H9 (cell line): ENCODE data around the gene ARMC9. TPM values are rescaled to one million over a fixed set of nuclear protein-coding genes. Genes with fewer than 3 reads are reported as not detected.

Experiments
- DNase-seq: peaks from one replicate; pipeline ENCODE4 v3.0.0-alpha.2; 2017
- H2AFZ ChIP-seq: one replicate; pipeline ENCODE4 v1.6.1; 2013; ENCODE audit warnings: mild to moderate bottlenecking, low read length, control low read depth, moderate library complexity
- H2AK5ac ChIP-seq: 2 replicates; pipeline ENCODE4 v1.6.1; 2013; ENCODE audit warnings: low read length, control low read depth, mixed read lengths; ENCODE audit not compliant: insufficient read length
- H2BK120ac ChIP-seq: one replicate; pipeline ENCODE4 v1.6.1; 2013; ENCODE audit warnings: low read depth, mild to moderate bottlenecking, low read length, control low read depth, inconsistent platforms; ENCODE audit not compliant: poor library complexity, severe bottlenecking
- H2BK12ac ChIP-seq: 2 replicates; pipeline ENCODE4 v1.6.1; 2013; ENCODE audit warnings: low read length, control low read depth, mixed read lengths, low read depth; ENCODE audit not compliant: insufficient read length
- H2BK15ac ChIP-seq: 2 replicates; pipeline ENCODE4 v1.6.1; 2013; ENCODE audit warnings: low read depth, low read length, control low read depth
- H2BK20ac ChIP-seq: one replicate; pipeline ENCODE4 v1.6.1; 2013; ENCODE audit warnings: low read depth, mild to moderate bottlenecking, low read length, control low read depth, inconsistent platforms; ENCODE audit not compliant: poor library complexity, severe bottlenecking
- H2BK5ac ChIP-seq: 2 replicates; pipeline ENCODE4 v1.6.1; 2013; ENCODE audit warnings: low read length, control low read depth, mixed read lengths; ENCODE audit not compliant: insufficient read length
- H3K14ac ChIP-seq: 2 replicates; pipeline ENCODE4 v1.6.1; 2013; ENCODE audit warnings: low read length, control low read depth; ENCODE audit not compliant: insufficient read depth
- H3K18ac ChIP-seq: 2 replicates; pipeline ENCODE4 v1.6.1; 2013; ENCODE audit warnings: low read depth, mild to moderate bottlenecking, mixed read lengths, low read length, control low read depth; ENCODE audit not compliant: insufficient read length
- H3K23ac ChIP-seq: 2 replicates; pipeline ENCODE4 v1.6.1; 2013; ENCODE audit warnings: low read length, control low read depth, mixed read lengths, low read depth; ENCODE audit not compliant: insufficient read length
- H3K23me2 ChIP-seq: 2 replicates; pipeline ENCODE4 v1.6.1; 2013; ENCODE audit warnings: low read depth, mild to moderate bottlenecking, mixed read lengths, low read length, control low read depth; ENCODE audit not compliant: insufficient read length, poor library complexity, severe bottlenecking
- H3K27ac ChIP-seq: 2 replicates; pipeline ENCODE4 v1.5.1; 2013; ENCODE audit warnings: low read length, control low read depth, mixed read lengths, low read depth; ENCODE audit not compliant: insufficient read length
- H3K27me3 ChIP-seq: 2 replicates; pipeline ENCODE4 v1.6.1; 2013; ENCODE audit warnings: low read length, control low read depth, inconsistent platforms; ENCODE audit not compliant: insufficient read depth
- H3K4ac ChIP-seq: 2 replicates; pipeline ENCODE4 v1.6.1; 2013; ENCODE audit warnings: low read depth, mild to moderate bottlenecking, control low read depth, inconsistent platforms, low read length, moderate library complexity
- H3K4me1 ChIP-seq: 2 replicates; pipeline ENCODE4 v1.6.1; 2013; ENCODE audit warnings: low read length, control low read depth, inconsistent platforms; ENCODE audit not compliant: insufficient read depth
- H3K4me2 ChIP-seq: 2 replicates; pipeline ENCODE4 v1.6.1; 2013; ENCODE audit warnings: low read length, control low read depth, mixed read lengths; ENCODE audit not compliant: insufficient read length, insufficient read depth
- H3K56ac ChIP-seq: 2 replicates; pipeline ENCODE4 v1.6.1; 2013; ENCODE audit warnings: low read depth, mild to moderate bottlenecking, mixed read lengths, low read length, control low read depth; ENCODE audit not compliant: insufficient read length
- H3K79me1 ChIP-seq: 2 replicates; pipeline ENCODE4 v1.6.1; 2013; ENCODE audit warnings: low read depth, mild to moderate bottlenecking, moderate library complexity, low read length, control low read depth, inconsistent platforms; ENCODE audit not compliant: insufficient read depth, poor library complexity, severe bottlenecking
- H3K79me2 ChIP-seq: 2 replicates; pipeline ENCODE4 v1.6.1; 2013; ENCODE audit warnings: low read length, control low read depth, inconsistent platforms; ENCODE audit not compliant: insufficient read depth
- H3K9ac ChIP-seq: 2 replicates; pipeline ENCODE4 v1.6.1; 2013; ENCODE audit warnings: low read length, control low read depth, mixed read lengths; ENCODE audit not compliant: insufficient read length; ENCODE audit errors: extremely low read depth
- H3K9me3 ChIP-seq: one replicate; pipeline ENCODE4 v1.6.1; 2013; ENCODE audit warnings: low read depth, low read length, inconsistent platforms; ENCODE audit not compliant: control insufficient read depth
- H3T11ph ChIP-seq: one replicate; pipeline ENCODE4 v1.6.1; 2013; ENCODE audit warnings: mild to moderate bottlenecking, low read length, control low read depth, inconsistent platforms
- H4K20me1 ChIP-seq: one replicate; pipeline ENCODE4 v1.6.1; 2013; ENCODE audit not compliant: control insufficient read depth, insufficient read length, insufficient read depth
- H4K5ac ChIP-seq: 2 replicates; pipeline ENCODE4 v1.6.1; 2013; ENCODE audit warnings: low read depth, mild to moderate bottlenecking, mixed read lengths, low read length, control low read depth; ENCODE audit not compliant: insufficient read length
- H4K8ac ChIP-seq: replicated peaks from 2 replicates; pipeline ENCODE4 v1.6.1; 2013; ENCODE audit warnings: low read length, control low read depth, mixed read lengths, low read depth; ENCODE audit not compliant: insufficient read length
- H4K91ac ChIP-seq: 2 replicates; pipeline ENCODE4 v1.6.1; 2013; ENCODE audit warnings: low read depth, mild to moderate bottlenecking, moderate library complexity, mixed read lengths, low read length, control low read depth; ENCODE audit not compliant: insufficient read length
- H3K27ac Mint-ChIP-seq, 3 experiments: 2 replicates in 2 of 3; 3 replicates in 1 of 3; pipeline ENCODE4 v1.8.0; 2020 to 2021; ENCODE audit warnings: mixed read lengths in 3 of 3, mild to moderate bottlenecking in 1 of 3, moderate library complexity in 1 of 3
- H3K27me3 Mint-ChIP-seq: 2 replicates; pipeline ENCODE4 v1.8.0; 2021; ENCODE audit warnings: low read depth, mild to moderate bottlenecking, moderate library complexity, mixed read lengths
- H3K36me3 Mint-ChIP-seq, 3 experiments: 2 replicates in 2 of 3; 3 replicates in 1 of 3; pipeline ENCODE4 v1.8.0; 2020 to 2021; ENCODE audit warnings: low read depth in 3 of 3, mixed read lengths in 3 of 3; ENCODE audit not compliant: insufficient read depth in 1 of 3
- H3K4me1 Mint-ChIP-seq, 2 experiments: 2 replicates each; pipeline ENCODE4 v1.8.0; 2020; ENCODE audit warnings: mixed read lengths in 2 of 2
- H3K4me3 Mint-ChIP-seq, 2 experiments: 2 replicates in 1 of 2; 3 replicates in 1 of 2; pipeline ENCODE4 v1.8.0; 2020 to 2021; ENCODE audit warnings: mild to moderate bottlenecking in 2 of 2, mixed read lengths in 2 of 2, moderate library complexity in 1 of 2
- H3K9me3 Mint-ChIP-seq, 2 experiments: 2 replicates in 1 of 2; 3 replicates in 1 of 2; pipeline ENCODE4 v1.8.0; 2020; ENCODE audit warnings: mild to moderate bottlenecking in 2 of 2, mixed read lengths in 2 of 2, moderate library complexity in 1 of 2
- WGBS: extraction: QIAGEN DNeasy Blood & Tissue Kit; methylation state at CpG from one replicate; pipeline ENCODE4 v1.1.7; 2013; ENCODE audit warnings: missing lambda C conversion rate, low lambda C conversion rate, mixed read lengths; ENCODE audit not compliant: insufficient read length; ENCODE audit errors: extremely low coverage; 5-methylcytosine and 5-hydroxymethylcytosine counted together
- total RNA-seq: library from RNA; stranded (reverse); gene quantifications from 2 replicates; pipeline ENCODE4 v1.2.1, GENCODE V29; 2021
- TF ChIP-seq, protein P1 (sequence below): fragments of 200-600 bp; sonication (generic); conservative IDR thresholded peaks from 3 replicates; pipeline ENCODE4 v1.8.0; 2021; ENCODE audit warnings: antibody characterized with exemption, mild to moderate bottlenecking

Gene ARMC9
- total RNA-seq, 1 experiment from 2014 or later, result 37.6 TPM

- Histone ChIP-seq H3K27ac (no peak overlapping the region), H2BK20ac (no peak overlapping the region), H2BK120ac (no peak overlapping the region), H2BK12ac (no peak overlapping the region), H2BK15ac (no peak overlapping the region), H3K56ac (no peak overlapping the region), H3T11ph (no peak overlapping the region), H4K5ac (no peak overlapping the region), H3K18ac (no peak overlapping the region), H4K91ac (no peak overlapping the region), H2AFZ (no peak overlapping the region), H3K79me2 (no peaks in the 10 kb centered on the region), H3K4me1 (no peaks in the 10 kb centered on the region), H3K23me2 (no peaks in the 10 kb centered on the region), H2AK5ac (no peak overlapping the region), H3K14ac (no peak overlapping the region), H3K4me2 (no peak overlapping the region), H2BK5ac (no peak overlapping the region), H3K4ac (no peak overlapping the region), H3K23ac (no peak overlapping the region), H4K8ac (no peak overlapping the region), H3K27me3 (no peaks in the 10 kb centered on the region), H3K79me1 (no peaks in the 10 kb centered on the region), H4K20me1 (no peaks in the 10 kb centered on the region), H3K9ac (no peak overlapping the region), H3K9me3 (no peaks in the 10 kb centered on the region)
- 0 out of 4 replicates have a peak, but pooled peaks cover 0 to 2% of the 10 kb centered on the region in 2 experiments for H3K4me1 Mint-ChIP-seq
- H3K4me3 Mint-ChIP-seq, result no peak overlapping the region
- no peaks in the 10 kb centered on the region for H3K9me3 Mint-ChIP-seq
- no CpG with 5 or more reads among the region's 3 CpGs for WGBS
- no peak overlapping the region; a peak in 1 of 7 replicates for H3K27ac Mint-ChIP-seq
- H3K36me3 Mint-ChIP-seq, result peaks cover 27 to 70% (median 50%) of the 10 kb centered on the region in 3 experiments; a peak in 6 of 7 replicates
- TF ChIP-seq, protein P1, sequence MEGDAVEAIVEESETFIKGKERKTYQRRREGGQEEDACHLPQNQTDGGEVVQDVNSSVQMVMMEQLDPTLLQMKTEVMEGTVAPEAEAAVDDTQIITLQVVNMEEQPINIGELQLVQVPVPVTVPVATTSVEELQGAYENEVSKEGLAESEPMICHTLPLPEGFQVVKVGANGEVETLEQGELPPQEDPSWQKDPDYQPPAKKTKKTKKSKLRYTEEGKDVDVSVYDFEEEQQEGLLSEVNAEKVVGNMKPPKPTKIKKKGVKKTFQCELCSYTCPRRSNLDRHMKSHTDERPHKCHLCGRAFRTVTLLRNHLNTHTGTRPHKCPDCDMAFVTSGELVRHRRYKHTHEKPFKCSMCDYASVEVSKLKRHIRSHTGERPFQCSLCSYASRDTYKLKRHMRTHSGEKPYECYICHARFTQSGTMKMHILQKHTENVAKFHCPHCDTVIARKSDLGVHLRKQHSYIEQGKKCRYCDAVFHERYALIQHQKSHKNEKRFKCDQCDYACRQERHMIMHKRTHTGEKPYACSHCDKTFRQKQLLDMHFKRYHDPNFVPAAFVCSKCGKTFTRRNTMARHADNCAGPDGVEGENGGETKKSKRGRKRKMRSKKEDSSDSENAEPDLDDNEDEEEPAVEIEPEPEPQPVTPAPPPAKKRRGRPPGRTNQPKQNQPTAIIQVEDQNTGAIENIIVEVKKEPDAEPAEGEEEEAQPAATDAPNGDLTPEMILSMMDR, result no peak
- H3K27me3 Mint-ChIP-seq, result no peaks in the 10 kb centered on the region
- DNase-seq, result no peak
These were observed 20.9 kb downstream of the ARMC9 start for GRCh38 chr2:231219289-231219688.
